IMR-90 (cell line): ENCODE results near the gene KRT34.

ENCODE experiments used
- BHLHE40 ChIP-seq: fragments of 150-350 bp; IDR thresholded peaks from 2 replicates; pipeline ENCODE4 v1.6.1; 2016; ENCODE audit warnings: mild to moderate bottlenecking, low read depth, low read length
- CEBPB ChIP-seq: IDR thresholded peaks from 2 replicates; pipeline ENCODE4 v1.6.1; 2012; ENCODE audit warnings: low read depth, low read length, improper control_type of control experiment
- MXI1 ChIP-seq: IDR thresholded peaks from 2 replicates; pipeline ENCODE4 v1.6.1; 2012; ENCODE audit warnings: low read depth, mild to moderate bottlenecking, low read length, moderate library complexity, borderline replicate concordance
- NFE2L2 ChIP-seq: fragments of 150-350 bp; IDR thresholded peaks from 2 replicates; pipeline ENCODE4 v1.6.1; 2016; ENCODE audit warnings: low read depth, mild to moderate bottlenecking, low read length
- POLR2A ChIP-seq: IDR thresholded peaks from 2 replicates; pipeline ENCODE4 v1.6.1; 2012; ENCODE audit warnings: mild to moderate bottlenecking, low read depth, low read length
- RFX5 ChIP-seq: IDR thresholded peaks from 2 replicates; pipeline ENCODE4 v1.8.0; 2012; ENCODE audit warnings: low read depth, mild to moderate bottlenecking, low read length, moderate library complexity
- TF ChIP-seq, protein P1 (sequence below): conservative IDR thresholded peaks from 2 replicates; pipeline ENCODE4 v1.5.1; 2012; ENCODE audit warnings: mild to moderate bottlenecking, low read depth, low read length, improper control_type of control experiment
- TF ChIP-seq, protein P2 (sequence below): fragments of 150-350 bp; IDR thresholded peaks from 2 replicates; pipeline ENCODE4 v1.6.1; 2016; ENCODE audit warnings: low read depth, mild to moderate bottlenecking, low read length, moderate library complexity, borderline replicate concordance
- TF ChIP-seq, protein P3 (sequence below): fragments of 150-350 bp; IDR thresholded peaks from 2 replicates; pipeline ENCODE4 v1.6.1; 2017; ENCODE audit warnings: mild to moderate bottlenecking, antibody characterized with exemption, low read length, low read depth

DNA sequence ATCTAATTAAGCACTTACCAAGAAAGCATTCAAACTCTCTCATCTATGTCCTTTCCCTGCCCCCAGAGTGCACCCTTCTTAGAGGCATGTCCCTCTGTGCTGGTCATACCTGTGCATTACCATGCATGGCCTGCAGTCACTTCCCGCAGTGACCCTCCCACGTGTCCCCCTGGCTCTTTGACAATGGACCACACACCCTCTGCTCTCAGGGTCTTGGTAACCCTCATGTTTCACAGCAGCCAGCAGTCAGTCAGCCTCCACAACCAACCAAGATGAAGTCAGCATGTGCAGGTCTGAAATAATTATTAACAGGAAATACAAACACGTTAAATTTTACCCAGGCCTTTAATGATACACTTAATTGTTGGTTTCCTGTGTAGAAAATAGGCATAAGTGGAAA, 41.6 kb downstream of the KRT34 start:
- TF ChIP-seq, protein P1, sequence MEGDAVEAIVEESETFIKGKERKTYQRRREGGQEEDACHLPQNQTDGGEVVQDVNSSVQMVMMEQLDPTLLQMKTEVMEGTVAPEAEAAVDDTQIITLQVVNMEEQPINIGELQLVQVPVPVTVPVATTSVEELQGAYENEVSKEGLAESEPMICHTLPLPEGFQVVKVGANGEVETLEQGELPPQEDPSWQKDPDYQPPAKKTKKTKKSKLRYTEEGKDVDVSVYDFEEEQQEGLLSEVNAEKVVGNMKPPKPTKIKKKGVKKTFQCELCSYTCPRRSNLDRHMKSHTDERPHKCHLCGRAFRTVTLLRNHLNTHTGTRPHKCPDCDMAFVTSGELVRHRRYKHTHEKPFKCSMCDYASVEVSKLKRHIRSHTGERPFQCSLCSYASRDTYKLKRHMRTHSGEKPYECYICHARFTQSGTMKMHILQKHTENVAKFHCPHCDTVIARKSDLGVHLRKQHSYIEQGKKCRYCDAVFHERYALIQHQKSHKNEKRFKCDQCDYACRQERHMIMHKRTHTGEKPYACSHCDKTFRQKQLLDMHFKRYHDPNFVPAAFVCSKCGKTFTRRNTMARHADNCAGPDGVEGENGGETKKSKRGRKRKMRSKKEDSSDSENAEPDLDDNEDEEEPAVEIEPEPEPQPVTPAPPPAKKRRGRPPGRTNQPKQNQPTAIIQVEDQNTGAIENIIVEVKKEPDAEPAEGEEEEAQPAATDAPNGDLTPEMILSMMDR, result no peak
- TF ChIP-seq RFX5, result no peak
- no peak for TF ChIP-seq BHLHE40
- TF ChIP-seq MXI1, result no peak
- TF ChIP-seq POLR2A, result no peak
- TF ChIP-seq NFE2L2, result no peak
- TF ChIP-seq, protein P2, sequence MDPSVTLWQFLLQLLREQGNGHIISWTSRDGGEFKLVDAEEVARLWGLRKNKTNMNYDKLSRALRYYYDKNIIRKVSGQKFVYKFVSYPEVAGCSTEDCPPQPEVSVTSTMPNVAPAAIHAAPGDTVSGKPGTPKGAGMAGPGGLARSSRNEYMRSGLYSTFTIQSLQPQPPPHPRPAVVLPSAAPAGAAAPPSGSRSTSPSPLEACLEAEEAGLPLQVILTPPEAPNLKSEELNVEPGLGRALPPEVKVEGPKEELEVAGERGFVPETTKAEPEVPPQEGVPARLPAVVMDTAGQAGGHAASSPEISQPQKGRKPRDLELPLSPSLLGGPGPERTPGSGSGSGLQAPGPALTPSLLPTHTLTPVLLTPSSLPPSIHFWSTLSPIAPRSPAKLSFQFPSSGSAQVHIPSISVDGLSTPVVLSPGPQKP, result no peak
- TF ChIP-seq CEBPB, result no peak
- TF ChIP-seq, protein P3, sequence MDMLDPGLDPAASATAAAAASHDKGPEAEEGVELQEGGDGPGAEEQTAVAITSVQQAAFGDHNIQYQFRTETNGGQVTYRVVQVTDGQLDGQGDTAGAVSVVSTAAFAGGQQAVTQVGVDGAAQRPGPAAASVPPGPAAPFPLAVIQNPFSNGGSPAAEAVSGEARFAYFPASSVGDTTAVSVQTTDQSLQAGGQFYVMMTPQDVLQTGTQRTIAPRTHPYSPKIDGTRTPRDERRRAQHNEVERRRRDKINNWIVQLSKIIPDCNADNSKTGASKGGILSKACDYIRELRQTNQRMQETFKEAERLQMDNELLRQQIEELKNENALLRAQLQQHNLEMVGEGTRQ, result no peak
